ENCODE results near the gene DDIT4L. TPM values are rescaled to one million over a fixed set of nuclear protein-coding genes. Genes with fewer than 3 reads are reported as not detected.
A peak's percentile ranks its signal among the peaks of the same experiment; 100 is the strongest.
"Not testable (repeated sequence)": the region's sequence is repeated elsewhere in the genome, so short reads cannot be mapped to it uniquely, and the experiment has no call there.

DDIT4L gene, protein sequence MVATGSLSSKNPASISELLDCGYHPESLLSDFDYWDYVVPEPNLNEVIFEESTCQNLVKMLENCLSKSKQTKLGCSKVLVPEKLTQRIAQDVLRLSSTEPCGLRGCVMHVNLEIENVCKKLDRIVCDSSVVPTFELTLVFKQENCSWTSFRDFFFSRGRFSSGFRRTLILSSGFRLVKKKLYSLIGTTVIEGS
- polyA plus RNA-seq, result not detected

DNA sequence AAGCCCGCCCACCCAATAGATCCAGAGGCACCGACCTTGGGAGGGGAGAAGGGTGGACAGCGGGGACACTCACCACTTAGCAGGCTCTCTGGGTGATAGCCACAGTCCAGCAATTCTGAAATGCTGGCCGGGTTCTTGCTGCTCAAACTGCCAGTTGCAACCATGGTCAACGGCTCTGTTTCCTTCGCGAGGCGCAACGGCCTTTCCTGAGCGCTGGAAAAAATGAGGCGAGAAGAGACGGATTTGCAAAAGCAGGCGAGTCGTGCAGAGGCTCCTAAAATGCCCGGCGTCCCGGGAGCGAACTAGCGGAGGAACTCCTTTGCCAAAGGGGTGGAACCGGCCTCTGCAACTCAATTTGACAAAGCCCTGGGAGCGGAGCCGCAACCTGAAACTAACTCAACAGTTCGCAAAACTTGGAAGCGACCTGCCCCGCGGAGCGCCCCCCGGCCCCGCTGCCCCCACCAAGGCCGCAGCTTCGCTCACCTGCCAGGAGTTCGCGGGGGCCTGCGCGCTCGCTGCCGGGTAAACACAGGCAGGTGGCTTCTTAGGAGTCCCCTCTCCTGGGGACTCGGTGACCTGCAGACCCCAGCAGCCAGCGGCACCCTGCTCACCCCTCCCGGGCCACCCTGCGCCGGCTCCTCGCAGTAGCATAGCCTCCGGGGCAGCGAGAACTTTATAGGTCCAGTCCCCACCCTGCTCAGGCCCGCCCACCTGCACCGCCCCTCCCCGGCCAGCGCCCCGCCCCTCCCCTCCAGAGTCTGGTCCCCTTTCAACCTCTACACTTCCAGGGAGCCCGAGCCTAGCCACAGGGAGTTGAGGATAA, at the start of gene DDIT4L:
TSS of gene DDIT4L (minus strand) at position 649 of the 823 bp plus-strand sequence. CDS start at position 164, 485 bp downstream.
- DNase-seq, result peak in 2 of 3 donors; percentile 5 to 8
- Mint-ChIP-seq H3K27ac (no peak within 1 kb of the TSS), H3K4me1 (peaks cover 14 to 18% of the 10 kb centered on the region in 2 donors), H3K9me3 (peaks cover 0 to 2% (median 0%) of the 10 kb centered on the region in 6 donors), H3K27me3 (ENCODE audit: low read depth in 3 of 3) (peaks cover 9 to 17% (median 17%) of the 10 kb centered on the region in 3 donors), H3K36me3 (no peaks in the 10 kb centered on the region), H3K4me3 (peak within 1 kb of the TSS; percentile 70 to 84 (median 76))

DNA sequence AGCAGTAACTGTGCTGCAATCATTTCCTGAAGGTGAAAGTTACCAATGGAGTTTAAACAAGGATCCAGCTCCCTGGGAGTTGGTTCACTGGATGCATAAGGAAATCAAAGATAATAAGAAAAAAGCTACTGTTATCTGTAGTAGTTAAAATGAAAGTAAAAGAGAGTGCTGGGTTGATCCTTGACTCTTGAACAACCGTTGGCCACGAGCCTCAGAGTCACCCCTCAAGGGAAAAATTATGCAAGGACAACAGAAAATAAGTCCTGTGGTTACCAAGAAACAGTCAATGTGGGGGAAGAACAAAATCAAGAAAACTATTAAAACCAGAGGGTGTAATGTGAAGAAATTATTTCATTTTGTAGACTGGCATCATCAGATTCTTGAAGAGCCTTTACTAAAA, 49.7 kb upstream of the DDIT4L start:
- H3K4me1 Mint-ChIP-seq, result peaks cover 0 to 2% of the 10 kb centered on the region in 2 donors
- H3K27ac Mint-ChIP-seq, result no peak overlapping the region
- no peaks in the 10 kb centered on the region for H3K36me3 Mint-ChIP-seq
- no peak for DNase-seq
- peak overlapping the region in 1 of 5 donors; percentile 6 for H3K4me3 Mint-ChIP-seq
- H3K9me3 Mint-ChIP-seq, result peaks cover 0 to 6% (median 0%) of the 10 kb centered on the region in 6 donors
- peaks cover 0 to 2% (median 1%) of the 10 kb centered on the region in 3 donors for H3K27me3 Mint-ChIP-seq (ENCODE audit: low read depth in 3 of 3)

DNA sequence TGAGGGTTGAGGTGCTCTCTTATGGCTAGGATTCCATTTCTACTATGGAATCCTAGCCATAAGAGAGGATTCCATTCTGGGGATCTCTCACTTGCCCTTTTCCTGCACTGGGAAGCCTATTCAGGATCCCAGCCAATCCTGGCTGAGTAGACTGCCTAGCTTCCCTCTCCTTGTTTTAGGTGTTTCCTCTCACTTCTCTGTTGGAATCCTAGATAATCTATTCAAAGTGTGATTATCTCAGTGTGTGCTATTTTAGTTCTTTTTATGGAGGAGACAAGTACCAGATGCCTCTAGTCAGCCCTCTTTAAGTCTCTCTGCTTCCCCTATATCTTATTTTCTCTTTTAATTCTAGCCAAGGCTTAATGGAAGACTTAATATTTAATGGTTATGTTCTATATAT, 34.5 kb upstream of the DDIT4L start:
- Mint-ChIP-seq H3K4me3 (no peak overlapping the region), H3K9me3 (peaks cover 12 to 32% (median 19%) of the 10 kb centered on the region in 6 donors), H3K27me3 (ENCODE audit: low read depth in 3 of 3) (peaks cover 0 to 4% (median 0%) of the 10 kb centered on the region in 3 donors), H3K27ac (no peak overlapping the region), H3K4me1 (no peaks in the 10 kb centered on the region), H3K36me3 (peaks cover 0 to 3% (median 0%) of the 10 kb centered on the region in 3 donors)
- DNase-seq, result no peak

- Mint-ChIP-seq H3K4me3 (no peak overlapping the region), H3K4me1 (no peaks in the 10 kb centered on the region), H3K27me3 (ENCODE audit: low read depth in 3 of 3) (peaks cover 0 to 6% (median 0%) of the 10 kb centered on the region in 3 donors), H3K9me3 (peaks cover 7 to 29% (median 15%) of the 10 kb centered on the region in 6 donors), H3K27ac (no peak overlapping the region), H3K36me3 (peaks cover 0 to 3% (median 0%) of the 10 kb centered on the region in 3 donors)
- DNase-seq, result no peak
Measured at GRCh38 chr4:100224160-100224559, 33.9 kb upstream of the DDIT4L start.

- H3K27ac Mint-ChIP-seq, result no peak overlapping the region
- peaks cover 0 to 1% (median 0%) of the 10 kb centered on the region in 6 donors for H3K9me3 Mint-ChIP-seq
- no peaks in the 10 kb centered on the region for H3K36me3 Mint-ChIP-seq
- H3K4me3 Mint-ChIP-seq, result peak overlapping the region in 1 of 5 donors; percentile 31
- peaks cover 0 to 5% (median 3%) of the 10 kb centered on the region in 3 donors for H3K27me3 Mint-ChIP-seq (ENCODE audit: low read depth in 3 of 3)
- DNase-seq, result peak in 2 of 3 donors; percentile 8 to 14
- peaks cover 15 to 17% of the 10 kb centered on the region in 2 donors for H3K4me1 Mint-ChIP-seq
Measured at GRCh38 chr4:100208964-100209363, 18.7 kb upstream of the DDIT4L start.

DNA sequence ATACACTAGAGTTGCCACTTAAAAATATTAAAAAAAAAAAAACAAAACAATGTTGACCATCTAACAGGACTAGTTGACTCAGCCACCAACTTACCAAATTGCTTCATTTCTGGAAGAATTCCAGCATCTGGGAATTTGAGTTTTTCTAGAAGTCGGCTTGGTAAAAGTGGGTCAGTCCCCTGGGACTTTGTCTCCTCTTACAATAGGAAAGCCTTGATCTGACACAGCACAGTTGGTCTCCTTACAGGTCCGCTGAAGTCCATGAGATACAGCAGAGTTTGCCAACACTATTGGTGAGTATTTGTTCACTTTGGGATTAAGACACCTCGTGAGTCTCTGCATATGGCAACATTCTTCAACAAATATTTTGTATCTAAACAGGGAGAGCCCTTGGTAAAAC, 18.2 kb upstream of the DDIT4L start:
- Mint-ChIP-seq H3K36me3 (no peaks in the 10 kb centered on the region), H3K4me3 (no peak overlapping the region), H3K9me3 (peaks cover 0 to 1% (median 0%) of the 10 kb centered on the region in 6 donors), H3K27ac (no peak overlapping the region), H3K4me1 (peaks cover 15 to 17% of the 10 kb centered on the region in 2 donors), H3K27me3 (ENCODE audit: low read depth in 3 of 3) (peaks cover 0 to 5% (median 3%) of the 10 kb centered on the region in 3 donors)
- DNase-seq, result no peak

- Mint-ChIP-seq H3K9me3 (peaks cover 0 to 1% (median 0%) of the 10 kb centered on the region in 6 donors), H3K36me3 (no peaks in the 10 kb centered on the region), H3K4me1 (peaks cover 15 to 17% of the 10 kb centered on the region in 2 donors), H3K4me3 (no peak overlapping the region), H3K27ac (no peak overlapping the region), H3K27me3 (ENCODE audit: low read depth in 3 of 3) (peaks cover 0 to 5% (median 2%) of the 10 kb centered on the region in 3 donors)
- no peak for DNase-seq
Measured at GRCh38 chr4:100206850-100207249, 16.6 kb upstream of the DDIT4L start.

DNA sequence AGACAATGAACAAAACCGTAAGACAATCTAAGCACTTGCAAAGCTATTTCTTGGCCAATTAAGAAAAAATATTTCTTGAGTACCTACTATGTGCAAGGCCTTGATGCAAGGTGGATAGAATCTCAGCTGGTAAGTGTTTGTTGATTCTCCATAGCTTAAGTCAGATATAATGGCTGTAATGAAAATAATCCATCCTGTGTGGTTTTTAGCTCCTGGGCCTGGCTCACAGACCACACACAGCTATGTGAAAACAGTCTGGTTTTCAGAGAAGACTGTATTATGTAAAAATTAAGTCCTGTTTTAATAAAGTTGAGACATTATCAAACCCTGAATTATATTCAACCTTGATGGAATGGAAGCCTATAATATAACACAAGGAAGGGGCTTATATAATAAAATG, 7.8 kb upstream of the DDIT4L start:
- Mint-ChIP-seq H3K9me3 (peaks cover 0 to 2% (median 0%) of the 10 kb centered on the region in 6 donors), H3K36me3 (no peaks in the 10 kb centered on the region), H3K27ac (no peak overlapping the region), H3K27me3 (ENCODE audit: low read depth in 3 of 3) (peaks cover 0 to 7% (median 0%) of the 10 kb centered on the region in 3 donors), H3K4me1 (no peaks in the 10 kb centered on the region), H3K4me3 (no peak overlapping the region)
- no peak for DNase-seq

- not testable (repeated sequence) for H3K27ac Mint-ChIP-seq; H3K9me3 Mint-ChIP-seq; DNase-seq; H3K4me1 Mint-ChIP-seq; H3K27me3 Mint-ChIP-seq (ENCODE audit: low read depth in 3 of 3); H3K4me3 Mint-ChIP-seq; H3K36me3 Mint-ChIP-seq
Measured at GRCh38 chr4:100196388-100197071, 6.3 kb upstream of the DDIT4L start.

- H3K27ac Mint-ChIP-seq, result no peak overlapping the region
- peaks cover 9 to 22% (median 12%) of the 10 kb centered on the region in 3 donors for H3K27me3 Mint-ChIP-seq (ENCODE audit: low read depth in 3 of 3)
- peaks cover 0 to 2% (median 0%) of the 10 kb centered on the region in 6 donors for H3K9me3 Mint-ChIP-seq
- DNase-seq, result no peak
- H3K4me1 Mint-ChIP-seq, result peaks cover 14 to 18% of the 10 kb centered on the region in 2 donors
- no peaks in the 10 kb centered on the region for H3K36me3 Mint-ChIP-seq
- H3K4me3 Mint-ChIP-seq, result peak overlapping the region; percentile 63 to 84 (median 75)
Measured at GRCh38 chr4:100190643-100191600, 654 bp upstream of the DDIT4L start.

DNA sequence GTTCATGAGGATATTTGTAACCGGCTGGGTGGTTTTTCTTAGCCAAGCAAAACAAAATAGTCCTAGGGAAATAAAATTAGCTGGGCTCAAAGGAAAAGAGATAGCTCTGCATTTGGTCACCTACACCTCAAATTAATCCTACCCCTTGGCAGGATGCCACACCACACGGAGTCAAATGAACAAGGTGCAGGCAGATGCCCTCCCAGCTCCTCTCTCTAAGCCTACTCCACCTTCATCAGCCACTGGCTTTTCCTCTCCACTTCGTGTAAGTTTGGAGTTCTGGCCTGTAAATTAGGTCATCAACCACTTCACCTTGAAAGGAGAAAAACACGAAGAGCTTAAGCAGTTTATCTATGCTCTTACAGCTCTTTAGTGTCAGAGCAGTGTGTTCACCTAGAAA, 1.4 kb downstream of the DDIT4L start:
- Mint-ChIP-seq H3K4me3 (peak overlapping the region in 4 of 5 donors; percentile 70 to 83 (median 76)), H3K27ac (no peak overlapping the region), H3K36me3 (no peaks in the 10 kb centered on the region), H3K4me1 (peaks cover 14 to 18% of the 10 kb centered on the region in 2 donors), H3K9me3 (no peaks in the 10 kb centered on the region), H3K27me3 (ENCODE audit: low read depth in 3 of 3) (peaks cover 9 to 17% (median 17%) of the 10 kb centered on the region in 3 donors)
- no peak for DNase-seq

DNA sequence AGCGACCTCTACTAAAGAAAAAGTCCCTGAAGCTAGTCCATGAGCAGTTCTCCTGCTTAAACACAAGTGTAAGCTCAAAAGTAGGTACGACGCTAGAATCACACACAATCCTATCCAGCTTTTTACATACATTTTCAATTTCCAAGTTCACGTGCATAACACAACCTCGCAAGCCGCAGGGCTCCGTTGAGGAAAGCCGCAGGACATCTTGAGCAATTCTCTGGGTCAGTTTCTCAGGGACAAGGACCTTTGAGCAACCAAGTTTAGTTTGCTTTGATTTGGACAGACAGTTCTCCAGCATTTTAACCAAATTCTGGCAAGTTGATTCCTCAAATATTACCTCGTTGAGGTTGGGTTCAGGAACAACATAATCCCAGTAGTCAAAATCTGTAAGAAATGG, 2.5 kb downstream of the DDIT4L start:
- Mint-ChIP-seq H3K27ac (no peak overlapping the region), H3K27me3 (ENCODE audit: low read depth in 3 of 3) (peaks cover 9 to 17% (median 17%) of the 10 kb centered on the region in 3 donors), H3K36me3 (no peaks in the 10 kb centered on the region), H3K9me3 (no peaks in the 10 kb centered on the region), H3K4me3 (no peak overlapping the region), H3K4me1 (peaks cover 14 to 18% of the 10 kb centered on the region in 2 donors)
- no peak for DNase-seq

DNA sequence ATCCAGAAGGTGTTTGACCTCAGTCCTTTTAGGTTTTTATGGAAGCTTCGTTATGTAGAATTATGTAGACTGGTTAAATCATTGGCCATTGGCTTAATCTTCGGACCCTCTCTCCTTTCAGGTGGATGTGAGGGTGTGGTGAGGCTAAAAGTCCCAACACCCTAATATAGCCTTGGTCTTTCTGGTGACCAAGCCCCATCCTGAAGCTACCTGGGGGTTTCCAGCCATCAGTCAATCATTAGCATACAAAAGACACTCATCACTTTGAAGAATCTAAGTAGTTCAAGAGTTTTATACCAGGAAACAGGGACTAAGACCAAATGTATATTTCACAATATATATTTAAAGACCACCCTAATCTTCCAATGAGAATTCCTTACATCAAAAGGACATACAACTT, 5.5 kb downstream of the DDIT4L start:
- Mint-ChIP-seq H3K27ac (no peak overlapping the region), H3K4me3 (no peak overlapping the region), H3K36me3 (no peaks in the 10 kb centered on the region), H3K27me3 (ENCODE audit: low read depth in 3 of 3) (peaks cover 6 to 16% (median 9%) of the 10 kb centered on the region in 3 donors), H3K9me3 (no peaks in the 10 kb centered on the region), H3K4me1 (peaks cover 4 to 8% of the 10 kb centered on the region in 2 donors)
- DNase-seq, result no peak

Measured in immature natural killer cell (primary cell).